Hippocampal formation (tissue), 2 donors: ENCODE data around the gene GPR153.
"Not testable (repeated sequence)": the region's sequence is repeated elsewhere in the genome, so short reads cannot be mapped to it uniquely, and the experiment has no call there.

ENCODE experiments used
- DNase-seq, 2 donors: peaks; one replicate each; lab custom pipeline; 2025; lab: John Stamatoyannopoulos, UW

The GPR153 gene

DNA sequence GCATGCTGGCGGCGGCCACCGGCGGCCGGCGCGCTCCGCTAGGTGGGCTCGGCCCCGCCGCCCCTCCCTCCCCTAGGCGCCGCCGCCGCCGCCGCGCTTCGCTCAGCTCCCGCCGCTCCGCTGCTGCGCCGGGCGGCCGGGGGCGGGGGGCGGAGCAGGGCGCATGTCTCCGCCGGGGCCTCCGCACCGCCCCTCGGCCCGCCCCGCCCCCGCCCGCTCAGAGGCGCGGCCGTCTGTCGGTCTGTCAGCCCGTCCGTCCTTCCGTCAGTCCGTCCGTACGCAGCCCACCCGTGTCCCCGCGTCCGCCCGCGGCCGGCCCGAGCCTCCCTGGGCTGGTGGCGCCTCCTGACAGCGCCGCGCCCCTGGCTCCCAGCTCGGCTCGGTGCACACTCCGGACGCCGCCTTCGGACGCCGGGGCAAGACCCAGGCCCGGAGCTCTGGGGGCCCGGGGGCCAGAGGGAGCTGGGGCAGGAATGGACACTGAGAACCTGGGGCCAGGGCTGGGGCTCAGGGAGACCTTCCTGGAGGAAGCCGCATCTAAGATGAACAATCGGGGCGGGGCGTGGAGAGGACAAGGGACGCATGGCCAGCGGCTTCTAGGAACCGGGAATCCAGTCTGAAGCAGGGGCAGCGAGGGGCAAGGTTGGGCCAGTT, at the start of gene GPR153:
Gene GPR153, minus strand, starts transcription at position 138 of the 654 bp plus-strand sequence. CDS start 6,193 bp downstream, outside the sequence.
- DNase-seq: no peak

DNA sequence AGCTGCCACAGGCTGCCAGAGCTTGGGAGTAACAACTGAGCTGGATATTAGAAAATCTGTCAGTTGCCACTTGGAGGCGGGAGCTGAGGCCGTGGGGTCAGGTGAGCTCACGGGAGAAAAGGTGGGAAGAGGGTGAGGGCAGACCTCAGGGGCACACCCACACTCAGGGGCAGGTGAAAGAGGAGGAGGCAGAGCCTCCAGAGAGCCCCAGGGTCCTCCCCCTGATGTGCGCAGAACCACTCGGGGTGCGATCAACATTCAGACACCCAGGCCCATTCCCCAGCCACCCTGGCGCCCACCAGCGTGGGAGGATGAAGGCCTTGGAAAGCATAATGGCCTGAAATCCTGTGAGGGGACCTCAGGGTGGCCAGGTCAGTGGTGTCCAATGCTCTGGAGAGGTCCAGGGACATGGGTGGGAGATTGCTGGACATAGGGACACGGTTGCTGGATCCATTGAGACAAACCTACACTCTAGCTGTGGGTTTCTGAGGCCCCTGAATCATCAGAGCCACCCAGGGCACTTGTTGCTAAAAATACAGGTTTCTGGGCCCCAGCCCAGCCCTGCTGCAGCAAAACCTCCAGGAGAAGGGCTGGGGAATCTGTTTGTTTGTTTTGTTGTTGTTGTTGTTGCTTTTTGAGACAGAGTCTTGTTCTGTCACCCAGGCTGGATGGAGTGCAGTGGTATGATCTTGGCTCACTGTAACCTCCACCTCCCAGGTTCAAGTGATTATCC, 49.4 kb upstream of the GPR153 start:
- no peak for DNase-seq

DNA sequence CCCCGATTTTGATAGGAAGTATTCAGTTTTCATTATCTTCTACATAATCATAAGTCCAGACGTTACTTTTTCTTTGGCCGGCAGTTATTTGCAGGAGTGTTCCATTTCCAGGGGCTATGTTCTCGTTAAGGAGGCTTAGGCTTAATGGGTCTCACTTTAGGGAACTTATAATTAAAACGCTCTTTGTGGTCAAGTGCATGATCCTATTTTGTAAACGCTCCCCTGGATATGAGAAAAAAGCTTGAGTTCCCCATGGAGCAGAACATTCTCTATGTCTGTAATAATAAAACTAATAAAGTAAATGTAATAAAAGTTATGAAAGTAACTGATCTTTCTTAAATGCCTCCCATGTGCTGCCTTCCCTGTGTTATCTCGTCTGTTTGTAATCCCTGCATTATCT, 48.7 kb upstream of the GPR153 start:
- DNase-seq: no peak

DNA sequence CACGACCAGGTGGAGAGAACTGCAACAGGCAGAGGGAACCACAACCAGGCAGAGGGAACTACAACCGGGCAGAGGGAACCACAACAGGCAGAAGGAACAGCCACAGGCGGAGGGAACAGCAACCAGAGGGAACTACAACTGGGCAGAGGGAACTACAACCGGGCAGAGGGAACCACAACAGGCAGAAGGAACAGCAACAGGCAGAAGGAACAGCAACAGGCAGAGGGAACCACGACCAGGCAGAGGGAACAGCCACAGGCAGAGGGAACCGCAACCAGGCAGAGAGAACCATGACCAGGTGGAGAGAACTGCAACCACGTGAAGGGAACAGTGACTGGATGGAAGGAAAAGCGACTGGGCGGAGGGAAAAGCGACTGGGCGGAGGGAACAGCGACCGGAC, 47.6 kb upstream of the GPR153 start:
- no peak for DNase-seq

DNA sequence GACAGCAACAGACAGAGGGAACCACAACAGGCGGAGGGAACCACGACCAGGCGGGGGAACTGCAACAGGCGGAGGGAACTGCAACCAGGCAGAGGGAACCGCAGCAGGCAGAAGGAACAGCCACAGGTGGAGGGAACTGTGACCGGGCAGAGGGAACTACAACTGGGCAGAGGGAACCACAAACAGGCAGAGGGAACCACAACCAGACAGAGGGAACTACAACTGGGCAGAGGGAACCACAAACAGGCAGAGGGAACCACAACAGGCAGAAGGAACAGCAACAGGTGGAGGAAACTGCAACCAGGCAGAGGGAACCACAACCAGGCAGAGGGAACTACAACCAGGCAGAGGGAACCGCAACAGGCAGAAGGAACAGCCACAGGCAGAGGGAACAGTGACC, 46.8 kb upstream of the GPR153 start:
- not testable (repeated sequence) for DNase-seq

DNA sequence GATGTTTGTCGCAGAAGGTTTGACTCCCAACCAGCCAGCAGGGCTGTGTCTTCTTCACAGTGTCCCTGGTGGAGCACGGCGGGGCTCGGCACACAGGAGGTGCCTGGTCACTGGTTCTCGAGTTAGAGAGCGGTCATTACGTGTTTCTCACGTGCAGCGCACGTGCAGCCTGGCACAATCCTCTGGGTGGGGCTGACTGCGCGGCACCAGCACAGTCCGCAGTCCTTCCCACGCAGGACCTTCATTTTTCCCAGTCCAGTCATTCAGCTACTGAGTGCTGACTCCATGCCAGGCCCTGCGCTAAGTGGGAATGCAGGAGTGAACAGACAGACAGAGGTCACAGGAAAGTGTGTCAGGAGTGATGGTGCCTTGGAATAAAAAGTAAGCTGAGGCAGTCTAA, 46.2 kb upstream of the GPR153 start:
- no peak for DNase-seq

DNA sequence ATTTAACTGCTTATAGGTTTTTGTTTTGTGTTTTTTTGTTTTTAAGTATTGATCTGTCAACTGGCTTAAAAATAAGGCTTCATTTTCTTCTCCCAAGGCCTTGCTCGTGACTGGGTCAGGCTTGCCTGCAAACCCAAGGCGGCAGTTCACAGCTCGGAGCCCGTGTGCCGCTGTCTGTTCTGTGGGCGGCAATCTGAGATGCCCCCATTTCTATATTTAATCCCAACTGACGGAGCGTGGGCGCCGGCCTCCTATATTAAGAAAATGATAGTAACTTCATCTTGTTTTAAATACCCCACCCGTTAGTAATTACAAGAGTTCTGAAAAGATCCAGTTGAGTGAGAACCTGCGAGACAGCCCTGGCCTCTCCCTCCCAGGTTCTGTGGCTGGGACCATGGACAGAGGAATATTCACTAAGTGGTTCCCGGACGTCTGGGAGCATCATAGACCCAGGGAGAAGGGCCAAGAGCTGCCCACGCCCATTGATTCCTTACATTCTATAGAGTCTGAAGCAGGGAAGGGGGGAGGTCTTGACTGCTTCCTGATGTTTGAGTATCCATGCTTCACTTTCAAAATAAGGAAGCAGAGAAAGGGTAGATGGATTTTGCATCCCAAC, 42.6 kb upstream of the GPR153 start:
- DNase-seq: no peak

DNA sequence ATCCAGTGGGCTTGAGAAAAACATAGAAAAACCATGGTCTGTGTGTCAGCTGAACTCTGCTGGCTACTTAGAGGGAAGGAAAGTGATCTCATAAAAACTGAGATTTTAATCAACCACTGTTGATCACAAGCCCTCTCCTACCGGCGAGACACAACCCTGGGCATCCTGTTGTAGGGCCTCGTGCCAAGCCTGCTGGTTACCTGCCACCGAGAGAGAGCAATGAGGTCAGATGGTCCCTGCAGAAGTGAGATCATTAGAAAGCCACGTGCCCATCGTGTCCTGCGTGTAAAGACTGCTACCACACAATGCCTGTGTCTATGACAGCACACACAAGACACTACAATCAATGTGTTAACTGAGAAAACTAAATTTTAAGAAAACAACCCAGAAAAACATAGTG, 41.7 kb upstream of the GPR153 start:
- no peak for DNase-seq

DNA sequence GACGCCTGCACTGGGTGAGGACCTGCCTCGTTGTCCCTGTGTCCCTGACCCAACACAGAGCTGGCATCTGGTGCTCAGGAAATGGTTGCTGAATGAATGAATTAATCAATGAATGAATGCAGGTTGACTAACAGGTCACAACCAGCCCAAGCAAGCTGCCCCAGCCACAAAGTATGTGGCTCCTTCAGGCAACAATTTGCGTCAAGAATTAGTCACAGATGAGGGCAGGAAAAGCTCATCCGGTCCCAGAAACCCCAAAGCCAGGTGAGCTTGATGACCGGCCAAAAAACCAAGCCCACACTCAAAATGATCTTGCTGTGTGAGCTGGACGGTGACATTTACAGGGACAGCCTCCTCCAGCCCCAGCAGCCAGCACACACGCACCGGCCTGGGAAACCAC, 40.6 kb upstream of the GPR153 start:
- no peak for DNase-seq

DNA sequence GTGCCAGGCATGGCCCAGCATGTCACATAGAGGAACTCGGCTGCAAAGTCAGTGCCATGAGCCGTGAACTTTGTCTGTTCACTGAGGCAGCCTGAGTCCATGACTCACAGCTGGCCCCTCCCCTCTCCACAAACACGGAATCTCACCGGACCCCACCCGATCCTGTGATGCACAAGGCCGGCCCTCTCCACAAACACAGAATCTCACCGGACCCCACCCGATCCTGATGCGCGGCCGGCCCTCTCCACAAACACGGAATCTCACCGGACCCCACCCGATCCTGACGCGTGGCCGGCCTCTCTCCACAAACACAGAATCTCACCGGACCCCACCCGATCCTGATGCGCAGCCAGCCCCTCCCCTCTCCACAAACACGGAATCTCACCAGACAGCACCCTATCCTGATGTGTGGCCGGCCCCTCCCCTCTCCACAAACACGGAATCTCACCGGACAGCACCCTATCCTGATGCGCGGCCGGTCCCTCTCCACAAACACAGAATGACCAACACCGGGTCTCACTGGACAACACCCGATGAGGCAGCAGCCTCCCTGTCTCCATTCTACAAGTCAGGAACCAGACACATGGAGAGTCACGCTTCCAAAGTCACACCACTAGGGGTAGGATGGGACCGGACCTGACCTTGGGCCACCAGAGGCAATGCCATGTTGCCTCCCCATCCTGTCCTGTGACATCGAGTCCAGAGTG, 39.6 kb upstream of the GPR153 start:
- DNase-seq: no peak

DNA sequence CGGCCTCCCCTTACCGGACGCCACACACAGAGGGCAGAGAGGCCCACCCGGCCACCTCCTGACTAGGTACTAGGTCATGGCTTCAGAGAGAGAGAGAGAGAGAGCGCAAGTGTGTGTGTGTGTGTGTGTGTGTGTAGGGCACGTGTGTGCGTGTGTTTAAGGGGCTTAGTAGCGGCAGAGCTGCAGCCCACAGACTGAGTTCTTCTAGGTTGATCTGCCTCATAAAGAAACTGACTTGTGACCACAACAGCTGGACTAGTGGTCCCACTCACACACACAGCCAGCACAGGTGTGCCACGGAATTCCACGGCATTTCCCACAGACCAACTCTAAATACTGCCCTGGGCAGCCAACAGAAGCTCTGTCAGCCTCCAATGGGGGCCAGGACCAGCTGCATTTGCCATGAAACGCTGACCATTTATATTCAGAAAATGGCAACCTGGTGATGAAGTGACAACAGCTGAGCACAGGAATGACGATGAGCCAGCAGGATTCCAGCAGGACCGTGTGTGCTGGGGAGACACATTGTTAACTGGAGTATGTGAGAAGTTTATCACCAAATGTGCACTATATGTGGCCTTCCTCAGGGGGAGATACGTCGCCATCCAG, 38.8 kb upstream of the GPR153 start:
- no peak for DNase-seq

DNA sequence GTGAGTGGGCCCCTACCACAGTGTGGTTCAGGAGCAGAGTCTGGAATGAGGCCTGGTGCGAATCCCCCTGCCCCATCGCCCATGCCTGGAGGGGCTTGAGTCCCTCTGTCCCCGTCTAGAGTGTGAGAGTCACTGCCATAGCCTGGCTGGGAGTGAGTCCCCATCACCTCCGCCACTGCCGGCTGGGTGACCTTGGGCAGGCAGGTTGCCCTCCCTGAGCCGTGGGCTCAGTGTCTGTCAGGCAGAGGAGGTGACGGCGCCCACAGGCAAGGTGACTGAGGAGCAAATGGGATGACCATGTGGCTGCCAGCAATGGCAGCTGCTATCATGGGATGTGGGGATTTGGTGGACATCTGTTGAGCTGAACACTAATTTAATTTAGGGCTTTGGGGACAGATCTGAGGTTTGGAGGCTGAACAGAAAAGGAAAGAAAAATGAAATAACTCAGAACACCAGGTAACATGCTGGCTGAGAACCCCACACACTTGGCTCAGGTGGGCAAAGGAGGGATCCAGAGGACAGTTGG, 38.1 kb upstream of the GPR153 start:
- no peak for DNase-seq

DNA sequence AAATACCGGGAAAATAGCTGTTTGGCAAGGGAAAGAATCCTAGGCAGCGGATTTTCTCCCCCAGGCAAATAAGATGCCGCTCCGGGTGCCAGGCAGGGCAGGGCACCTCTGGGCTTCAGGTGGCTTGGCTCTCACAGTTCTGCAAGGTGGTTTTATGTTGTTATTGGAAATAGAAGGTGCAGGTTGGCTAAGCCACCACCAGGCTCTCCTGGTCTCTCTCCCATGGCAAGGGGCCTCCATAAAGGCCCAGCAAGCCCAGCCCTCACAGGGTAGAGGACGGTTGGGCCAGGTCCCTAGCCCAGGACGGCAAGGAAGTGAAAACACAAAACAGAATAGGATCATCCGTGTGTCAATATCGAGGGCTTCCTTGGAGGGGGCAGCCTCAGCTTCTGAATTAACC, 37.6 kb upstream of the GPR153 start:
- DNase-seq: no peak

DNA sequence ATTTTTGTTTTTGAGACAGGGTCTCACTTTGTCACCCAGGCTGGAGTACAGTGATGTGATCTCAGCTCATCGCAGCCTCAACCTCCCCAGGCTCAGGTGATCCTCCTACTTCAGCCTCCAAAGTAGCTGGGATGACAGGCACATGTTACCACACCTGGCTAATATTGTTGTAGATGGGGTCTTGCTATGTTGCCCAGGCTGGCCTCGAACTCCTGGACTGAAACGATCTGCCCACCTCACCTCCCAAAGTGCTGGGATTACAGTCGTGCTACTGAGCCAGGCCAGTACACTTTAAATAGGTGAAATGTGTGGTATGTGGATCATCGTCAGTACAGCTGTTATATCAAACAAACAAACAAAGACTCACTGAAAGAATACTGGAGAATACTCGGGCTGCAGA, 35.0 kb upstream of the GPR153 start:
- no peak for DNase-seq

DNA sequence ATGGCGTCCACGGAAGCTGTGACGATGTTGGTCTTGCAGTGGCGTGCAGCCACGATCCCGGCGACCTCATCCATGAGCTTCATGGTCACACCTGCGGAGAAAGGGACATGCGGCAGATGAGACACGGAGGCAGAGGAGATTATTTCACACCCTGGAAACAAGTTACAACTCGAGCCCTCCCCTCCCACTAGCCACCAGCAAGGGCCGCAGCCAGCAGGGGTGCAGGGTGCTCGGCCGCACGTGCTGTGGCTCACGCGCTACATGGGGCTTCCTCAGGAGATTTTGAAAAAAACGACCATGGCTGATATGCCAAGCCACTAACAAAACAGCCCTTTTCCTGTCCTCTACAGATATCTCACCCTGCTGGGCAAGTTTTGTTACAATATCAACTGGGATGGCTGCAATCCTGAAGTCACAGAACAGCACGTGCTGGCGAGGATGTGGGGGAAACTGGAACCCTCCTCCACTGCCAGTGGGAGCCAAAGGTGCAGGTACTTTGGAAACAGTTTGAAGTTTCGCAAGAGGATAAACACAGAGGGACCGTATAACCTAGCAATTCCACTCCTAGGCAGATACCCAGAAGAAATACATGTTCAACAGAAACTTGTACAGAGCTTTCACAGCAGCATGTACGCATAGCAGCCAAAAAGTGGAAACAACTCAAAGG, 34.1 kb upstream of the GPR153 start:
- DNase-seq: no peak

DNA sequence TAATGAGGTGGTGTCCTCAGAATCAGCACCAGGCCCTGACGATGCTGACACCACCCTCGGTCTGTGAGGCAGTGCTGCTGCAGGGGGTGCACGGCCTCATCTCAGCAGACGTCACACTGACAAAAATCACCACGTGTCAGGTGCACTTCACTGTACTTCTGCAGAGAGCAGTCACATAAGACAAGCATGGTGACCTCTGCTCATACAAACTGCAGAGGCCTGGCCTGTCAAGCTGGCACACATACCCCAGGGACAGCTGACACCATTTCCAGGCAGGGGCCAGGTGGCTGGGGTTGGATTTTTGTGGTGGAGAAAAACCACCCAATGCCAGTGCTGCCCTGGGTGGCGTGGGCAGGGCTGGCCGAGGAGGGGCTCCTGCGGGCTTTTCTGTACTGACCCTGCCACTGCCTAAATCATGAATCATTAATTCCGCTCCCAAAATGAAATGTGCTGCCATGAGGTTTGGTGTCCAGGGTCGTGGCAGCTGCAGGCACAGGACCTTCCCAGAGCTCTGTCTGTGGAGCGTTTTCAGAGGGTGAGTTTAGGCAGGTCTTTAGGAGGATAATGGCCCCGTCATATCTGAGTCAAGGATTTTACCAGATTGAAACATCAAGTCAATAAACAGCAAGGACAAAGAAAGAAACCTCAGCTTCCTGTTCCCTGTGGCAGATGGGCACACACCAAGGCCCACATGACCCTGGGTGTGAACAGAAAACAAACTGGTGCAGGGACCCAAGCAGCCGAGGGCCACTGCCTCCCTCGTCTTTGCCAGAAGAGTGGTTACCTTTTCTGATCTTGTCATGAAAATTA, 33.4 kb upstream of the GPR153 start:
- DNase-seq: no peak

DNA sequence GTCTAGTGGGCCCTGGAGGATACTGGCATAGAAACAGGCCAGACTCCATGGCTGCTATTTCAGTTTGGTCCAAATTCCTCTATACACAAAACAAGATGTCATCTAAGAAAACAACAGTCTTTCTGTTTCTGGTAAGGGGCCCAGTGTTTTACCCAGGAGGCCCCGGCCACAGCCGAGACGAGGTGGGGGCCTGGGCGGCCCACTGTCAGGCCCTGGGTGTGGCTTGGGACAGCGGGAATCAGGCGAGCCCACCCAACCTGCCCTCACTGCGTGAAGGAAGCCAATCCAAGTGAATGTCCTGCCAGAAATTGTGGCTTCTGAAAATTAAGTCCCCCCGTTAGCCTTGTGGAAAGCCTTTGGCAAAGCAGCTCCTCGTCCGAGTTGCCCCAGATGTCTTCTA, 31.2 kb upstream of the GPR153 start:
- no peak for DNase-seq

DNA sequence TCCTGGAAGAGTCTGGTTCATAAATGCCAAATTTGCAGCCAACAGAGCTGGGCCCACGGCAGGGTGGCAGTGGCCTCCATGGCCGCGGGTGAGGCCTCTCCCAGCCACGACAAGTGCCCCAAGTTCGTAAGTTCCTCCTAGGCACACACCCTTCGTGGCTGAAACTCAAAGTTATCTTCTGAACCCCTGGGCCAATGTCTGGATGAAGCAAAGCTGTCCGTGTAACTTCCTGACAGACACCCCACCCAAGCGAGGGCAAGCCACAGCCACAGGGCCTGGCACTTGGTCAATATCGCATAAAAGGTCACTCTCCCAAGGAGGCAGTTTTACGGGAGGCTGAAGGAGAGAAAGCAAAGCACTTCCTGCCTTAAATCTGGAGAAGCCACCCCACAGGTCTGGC, 27.8 kb upstream of the GPR153 start:
- DNase-seq: no peak

DNA sequence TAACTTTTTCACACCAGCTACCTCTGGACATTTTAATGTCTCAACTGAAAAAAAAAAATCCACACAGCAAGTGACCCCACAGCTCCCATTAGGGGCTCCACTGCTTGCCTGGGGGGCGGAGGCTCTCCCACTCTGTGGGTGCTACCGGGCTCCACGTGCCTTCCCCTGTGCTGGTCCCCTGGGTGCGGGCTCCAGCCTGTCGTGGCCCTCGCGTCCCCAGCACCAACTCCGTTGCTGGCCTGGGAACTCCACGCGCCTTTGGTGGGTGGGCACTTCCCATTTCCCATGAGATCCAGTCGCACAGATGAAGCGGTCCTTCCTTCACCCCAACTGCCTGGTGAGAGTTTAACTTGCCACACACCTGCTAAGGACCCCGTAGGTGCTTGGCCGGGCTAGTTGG, 27.1 kb upstream of the GPR153 start:
- no peak for DNase-seq

DNA sequence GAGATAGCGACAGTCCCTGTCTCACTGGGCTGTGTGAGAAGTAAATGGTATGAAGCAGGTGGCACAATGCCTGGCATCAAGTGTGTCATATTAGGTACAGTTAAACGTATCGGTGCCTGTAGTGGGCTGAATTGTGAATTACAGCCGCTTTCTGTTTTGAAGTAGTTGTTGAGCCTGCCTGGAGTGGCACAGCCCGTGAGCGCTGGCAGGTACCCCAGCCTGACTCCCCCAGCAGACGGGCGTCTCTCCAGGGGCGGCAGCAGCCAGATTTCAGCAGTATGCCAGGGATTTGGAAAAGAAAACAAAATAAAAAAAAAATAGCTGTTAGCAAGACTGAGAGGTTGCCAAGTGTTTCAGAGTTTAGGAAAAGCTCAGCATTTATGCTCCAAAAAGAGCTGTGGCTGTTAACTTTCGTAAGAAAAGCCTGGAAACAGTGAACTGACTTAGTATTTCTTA, 26.6 kb upstream of the GPR153 start:
- peak; percentile 60 to 64 for DNase-seq

DNA sequence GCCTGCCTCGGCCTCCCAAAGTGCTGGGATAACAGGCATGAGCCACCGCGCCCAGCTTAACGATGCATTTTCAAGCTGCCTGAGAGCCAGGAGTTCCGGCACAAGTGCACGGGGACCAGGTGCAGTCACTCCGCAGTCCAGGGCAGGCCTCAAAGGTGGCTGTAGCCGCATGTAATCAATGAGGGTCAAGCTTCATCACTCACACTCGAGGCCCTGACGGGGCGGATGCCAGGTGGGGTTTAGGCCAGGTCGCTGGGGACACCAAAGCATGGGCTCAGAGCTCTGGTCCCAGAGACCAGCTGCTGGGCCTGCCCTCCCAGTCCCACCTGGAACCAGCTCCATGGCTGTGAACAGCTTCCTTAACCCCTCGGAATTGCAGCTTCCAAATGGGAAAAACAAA, 26.1 kb upstream of the GPR153 start:
- no peak for DNase-seq
